HG02610 (cell line): Measurements from ENCODE around the gene PTPA.
"Not testable (repeated sequence)": the region's sequence is repeated elsewhere in the genome, so short reads cannot be mapped to it uniquely, and the experiment has no call there.

Experiments used
- ATAC-seq: cut with Tn5 transposase; IDR thresholded peaks from one replicate; pipeline ENCODE4 v1.9.1; 2021; ENCODE audit warnings: mild to moderate bottlenecking, moderate library complexity; ENCODE audit not compliant: unreplicated experiment

PTPA gene

DNA sequence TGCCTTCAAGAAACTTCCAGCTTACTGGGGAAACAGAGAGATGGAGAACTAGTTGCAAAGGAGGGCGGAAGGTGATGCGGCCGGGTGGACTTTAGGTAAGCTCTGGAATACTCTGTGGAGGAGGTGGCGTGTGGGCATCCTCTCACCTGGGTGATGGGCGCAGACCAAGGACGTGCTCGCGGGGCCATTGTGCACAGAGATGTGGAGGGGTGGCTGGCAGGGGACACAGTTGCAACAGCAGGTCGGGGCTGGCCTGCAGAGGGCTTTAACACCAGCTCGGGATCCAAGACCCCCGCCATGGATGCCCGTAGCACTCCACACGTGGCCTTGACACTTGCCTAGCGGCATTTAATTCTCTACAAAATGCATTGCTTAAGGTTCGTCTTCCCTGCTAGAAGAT is 40.3 kb downstream of the PTPA start:
- no peak for ATAC-seq

DNA sequence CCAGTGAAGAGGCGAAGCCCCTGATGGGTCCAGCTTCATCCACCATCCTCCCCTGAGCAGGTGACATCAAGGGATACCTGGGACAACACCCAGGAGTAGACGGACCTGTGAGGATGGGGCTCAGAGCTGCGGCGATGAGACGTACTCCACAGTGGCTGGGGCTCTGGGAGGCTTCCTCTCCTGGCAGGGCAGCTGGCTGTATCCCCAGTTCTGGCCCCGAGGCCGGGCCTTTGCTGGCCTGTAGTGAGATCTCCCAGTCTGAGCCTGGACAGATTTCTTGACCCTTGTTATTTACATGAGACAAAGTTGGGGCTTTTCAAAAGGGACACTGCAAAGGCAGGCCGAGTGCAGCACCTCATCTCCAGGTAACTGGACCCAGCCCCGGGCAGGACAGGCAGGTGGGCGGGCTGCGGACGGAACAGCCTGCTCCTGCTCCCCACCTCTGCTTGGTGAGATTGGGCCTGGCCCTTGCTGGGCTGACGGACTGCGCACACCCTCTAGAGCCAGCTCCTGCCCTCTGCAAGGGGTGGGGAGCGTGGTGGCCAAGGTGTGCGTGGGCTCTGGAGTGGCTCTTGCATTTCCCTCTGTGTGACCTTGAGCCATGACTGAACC is 43.8 kb downstream of the PTPA start:
- ATAC-seq, result no peak

- ATAC-seq, result no peak
These were observed 44.9 kb downstream of the PTPA start for GRCh38 chr9:129156163-129156562.

- ATAC-seq, result no peak
These were observed 49.7 kb downstream of the PTPA start for GRCh38 chr9:129160712-129161533.

DNA sequence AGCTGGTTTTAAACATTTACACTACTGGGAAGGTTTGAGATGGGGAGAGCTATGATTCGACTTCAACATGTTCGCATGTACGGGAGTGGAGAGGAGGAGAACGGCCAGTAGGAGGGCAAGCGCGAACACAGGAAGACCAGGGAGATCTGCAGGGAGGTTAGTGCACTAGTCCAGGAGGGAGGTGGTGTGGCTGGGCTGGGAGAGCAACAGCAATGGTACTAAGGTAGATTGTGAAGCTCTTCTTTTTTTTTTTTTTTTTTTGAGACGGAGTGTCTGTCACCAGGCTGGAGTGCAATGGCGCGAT is 50.3 kb downstream of the PTPA start:
- ATAC-seq, result no peak

GRCh38 chr9:129162497-129163197 is 51.4 kb downstream of the PTPA start:
- no peak for ATAC-seq

DNA sequence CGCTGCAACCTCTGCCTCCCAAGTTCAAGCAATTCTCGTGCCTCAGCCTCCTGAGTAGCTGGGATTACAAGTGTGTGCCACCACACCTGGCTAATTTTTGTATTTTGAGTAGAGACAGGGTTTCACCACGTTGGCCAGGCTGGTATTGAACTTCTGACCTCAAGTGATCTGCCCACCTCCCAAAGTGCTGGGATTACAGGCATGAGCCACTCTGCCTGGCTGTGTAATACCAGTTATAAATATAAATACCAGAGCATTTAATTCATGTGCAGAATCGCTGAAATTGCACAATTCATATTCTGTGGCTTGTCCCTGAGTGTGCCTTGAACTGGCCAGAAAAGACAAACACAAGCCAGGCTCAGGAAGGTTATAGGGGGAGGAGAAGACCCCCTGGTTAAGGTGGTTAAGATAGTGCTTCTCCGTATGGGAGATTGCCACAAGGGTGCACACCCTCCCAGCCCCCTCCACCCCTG is 52.0 kb downstream of the PTPA start:
- not testable (repeated sequence) for ATAC-seq

- no peak for ATAC-seq
These were observed 52.5 kb downstream of the PTPA start for GRCh38 chr9:129163753-129164152.

DNA sequence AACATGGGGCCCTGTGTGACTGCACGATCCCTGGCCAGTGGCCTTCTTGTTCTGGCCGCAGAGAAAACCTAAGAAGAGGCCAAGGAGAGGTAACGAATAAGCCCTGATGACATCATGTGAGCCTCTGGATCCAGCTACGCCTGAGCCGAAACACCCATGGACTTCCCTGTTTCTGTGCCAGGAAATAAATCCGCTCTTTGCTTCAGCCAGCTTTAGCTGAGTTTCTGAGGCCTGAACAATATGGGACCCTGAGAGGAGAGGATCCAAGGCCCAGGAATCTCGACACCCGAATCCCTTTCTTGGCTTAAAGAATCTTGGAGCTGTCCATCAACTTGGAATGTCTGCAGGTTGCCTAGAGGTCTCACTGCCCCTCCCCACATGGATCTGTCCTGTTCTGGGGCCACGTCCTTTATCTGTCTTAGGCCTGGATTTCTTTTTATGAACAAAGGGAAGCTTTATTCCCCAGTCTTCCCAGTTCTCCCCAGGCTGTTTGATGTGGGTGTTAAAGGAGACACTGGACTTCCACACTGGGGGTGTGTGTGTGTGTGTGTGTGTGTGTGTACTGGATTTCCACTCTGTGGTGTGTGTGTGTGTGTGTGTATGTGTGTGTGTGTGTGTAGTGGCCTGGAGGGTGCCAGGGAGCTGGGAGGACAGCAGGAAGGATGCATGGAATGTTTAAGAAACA is 53.2 kb downstream of the PTPA start:
- no peak for ATAC-seq

DNA sequence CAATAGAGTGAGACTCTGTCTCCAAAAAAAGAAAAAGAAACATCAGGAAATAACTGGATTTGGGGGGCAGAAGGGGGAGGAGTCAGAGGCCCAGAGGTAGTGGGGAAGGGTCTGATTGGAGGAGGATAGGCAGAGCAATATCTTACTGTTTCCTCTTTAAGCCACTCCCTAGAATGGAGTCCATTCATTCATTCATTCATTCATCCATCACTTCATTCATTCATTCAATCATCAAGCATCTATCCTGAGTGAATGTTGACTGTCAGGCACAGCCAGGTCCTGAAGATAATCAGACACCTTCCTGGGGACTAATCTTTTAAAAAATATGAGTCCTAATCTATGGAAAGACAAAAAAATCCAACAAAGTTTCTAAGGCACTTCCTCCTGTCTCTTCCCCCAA is 54.0 kb downstream of the PTPA start:
- ATAC-seq, result no peak

DNA sequence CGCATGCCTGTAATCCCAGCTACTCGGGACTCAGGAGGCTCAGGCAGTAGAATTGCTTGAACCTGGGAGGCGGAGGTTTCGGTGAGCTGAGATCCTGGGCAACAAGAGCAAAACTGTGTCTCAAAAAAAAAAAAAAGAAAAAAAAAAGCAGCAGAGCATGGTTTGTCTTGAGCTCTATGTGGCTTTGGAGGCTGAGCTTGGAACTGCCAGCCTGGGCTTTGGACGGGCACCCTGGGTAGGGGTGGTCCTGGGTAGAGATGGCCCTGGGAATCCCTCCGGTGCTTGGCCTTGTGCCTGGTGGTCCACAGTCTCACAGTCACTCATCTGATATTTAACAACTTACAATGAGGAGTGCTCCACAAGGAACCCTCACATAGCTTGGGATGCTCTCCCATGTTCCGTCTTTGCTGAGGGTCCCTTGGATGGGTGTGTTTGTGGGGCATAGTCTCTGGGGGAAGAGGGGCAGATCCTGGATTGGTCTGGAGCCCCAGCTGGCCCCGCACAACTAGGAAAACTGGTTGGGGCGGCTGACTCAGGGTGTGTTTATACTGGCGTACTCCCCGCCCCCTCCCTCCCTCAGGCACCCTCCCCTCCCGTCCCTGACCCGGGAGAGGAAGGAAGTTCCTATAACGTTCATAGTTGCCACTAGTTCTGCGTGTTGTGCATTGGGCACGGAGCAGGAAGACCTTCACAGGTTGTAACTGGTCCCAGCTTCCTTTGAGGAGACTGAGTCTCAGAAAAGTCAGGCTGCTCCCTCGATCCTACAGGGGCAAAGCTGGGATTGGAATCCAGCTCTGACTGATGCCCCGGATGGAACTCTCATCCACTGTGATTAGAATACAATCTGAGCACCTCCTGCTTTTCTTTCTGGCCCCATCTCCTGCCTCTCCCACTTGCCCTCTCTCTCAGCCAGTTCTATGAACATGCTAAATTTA is 55.7 kb downstream of the PTPA start:
- ATAC-seq, result no peak

GRCh38 chr9:129170229-129170628 is 59.0 kb downstream of the PTPA start:
- no peak for ATAC-seq

DNA sequence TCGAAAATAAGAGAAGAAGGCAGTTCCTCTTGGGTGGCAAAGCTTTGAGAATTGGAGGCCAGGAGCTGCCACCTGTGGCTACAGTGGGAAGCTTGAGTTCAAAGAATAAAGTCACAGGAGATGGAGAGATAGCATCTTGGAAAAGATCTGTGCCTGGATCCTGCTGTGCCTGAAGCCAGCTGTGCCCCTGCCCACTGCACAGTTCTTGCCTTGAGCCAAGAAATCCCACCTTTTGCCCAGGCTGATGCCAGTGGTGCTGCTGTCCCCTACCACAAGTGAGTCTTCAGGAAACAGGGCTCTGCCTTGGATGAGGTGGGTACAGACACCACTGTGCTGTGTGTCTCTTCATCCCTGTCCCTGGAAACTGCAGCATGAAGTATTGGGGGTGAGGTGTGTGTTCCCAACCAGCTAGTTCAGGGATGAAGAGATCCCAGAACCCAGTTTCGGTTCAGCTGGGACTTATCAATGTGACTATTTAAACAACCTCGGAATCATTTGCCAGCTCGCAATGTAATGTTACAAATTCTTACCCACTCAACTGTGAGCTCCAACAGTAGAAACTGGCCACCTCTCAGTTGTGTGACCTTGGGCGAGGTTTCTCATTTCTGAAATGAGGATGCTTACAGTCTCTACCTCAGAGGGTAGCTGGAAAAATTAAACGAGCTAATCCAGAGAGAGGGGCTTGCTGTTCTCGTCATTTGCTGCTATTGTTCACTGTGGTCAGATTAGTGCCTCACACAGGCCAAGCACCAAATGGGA is 61.0 kb downstream of the PTPA start:
- ATAC-seq, result no peak

- ATAC-seq, result no peak
These were observed 61.6 kb downstream of the PTPA start for GRCh38 chr9:129172816-129173215.

DNA sequence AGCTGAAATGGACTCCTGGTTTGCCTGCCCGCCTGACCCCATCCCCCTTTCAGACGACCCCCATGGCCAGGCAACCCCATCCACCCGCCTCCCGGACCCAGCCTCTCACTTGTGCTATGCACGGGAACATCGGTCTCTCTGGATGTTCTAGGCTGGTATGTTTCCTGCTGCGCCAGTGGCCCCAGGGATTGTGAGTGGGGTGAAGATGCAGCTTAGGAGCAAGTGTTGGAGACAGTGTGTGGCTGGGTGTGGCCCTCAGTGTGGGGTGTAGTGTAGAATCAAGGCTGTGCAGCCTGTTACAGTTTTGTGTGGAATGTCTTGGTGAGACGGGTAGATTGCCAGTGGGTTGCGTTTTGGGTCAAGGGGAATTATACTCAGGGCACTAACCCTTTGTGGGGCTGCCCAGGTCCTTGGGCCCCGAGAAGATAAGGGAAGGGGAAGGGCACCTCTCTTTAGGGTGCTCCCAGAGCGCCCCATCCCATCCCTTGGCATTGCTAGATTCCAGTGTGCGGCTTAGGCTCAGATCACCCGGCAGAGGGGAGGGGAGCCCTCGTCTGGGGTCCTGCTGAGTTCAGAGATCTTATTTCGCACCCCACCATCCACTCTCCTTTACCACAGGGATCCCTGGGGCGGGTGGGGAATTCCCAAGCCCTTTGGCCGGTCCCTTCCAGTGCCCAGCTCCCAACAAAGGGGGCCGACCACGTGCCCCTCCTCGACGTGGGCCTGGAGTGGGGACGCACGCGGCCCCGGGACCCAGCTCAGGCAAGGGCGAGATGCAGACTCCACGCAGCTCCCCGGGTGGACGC is 62.3 kb downstream of the PTPA start:
- no peak for ATAC-seq

DNA sequence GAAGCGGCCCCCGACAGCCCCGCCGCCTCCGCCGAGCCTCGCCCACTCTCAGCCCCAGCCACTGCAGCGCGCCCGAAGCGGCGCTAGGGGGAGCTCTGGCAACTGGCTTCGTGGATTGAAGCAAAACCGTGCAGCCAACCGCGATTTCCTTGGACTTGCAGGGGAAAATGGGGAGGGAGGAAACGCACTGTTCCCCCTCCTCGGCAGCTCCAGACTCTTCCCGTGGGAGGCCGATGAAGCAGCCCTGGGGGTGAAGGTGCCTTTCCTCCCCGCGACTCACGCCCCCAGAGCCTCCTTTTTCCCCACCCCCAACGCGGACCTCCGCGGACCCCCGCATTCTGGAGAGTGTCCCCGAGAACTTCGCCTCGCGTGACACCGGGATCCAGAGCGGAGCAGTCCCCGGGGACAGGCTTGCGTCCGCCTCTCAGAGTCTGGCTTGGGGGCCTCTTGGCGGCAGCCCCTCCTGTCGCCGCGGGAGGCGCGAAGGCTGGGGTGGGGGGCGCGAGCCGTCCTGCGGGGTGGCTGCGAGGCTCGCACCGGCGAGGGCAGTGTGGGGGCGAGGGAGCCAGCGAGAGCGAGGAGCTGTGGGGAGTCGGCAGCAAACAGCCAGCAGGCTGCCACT is 63.0 kb downstream of the PTPA start:
- ATAC-seq, result no peak

- no peak for ATAC-seq
These were observed 63.7 kb downstream of the PTPA start for GRCh38 chr9:129174724-129175514.

DNA sequence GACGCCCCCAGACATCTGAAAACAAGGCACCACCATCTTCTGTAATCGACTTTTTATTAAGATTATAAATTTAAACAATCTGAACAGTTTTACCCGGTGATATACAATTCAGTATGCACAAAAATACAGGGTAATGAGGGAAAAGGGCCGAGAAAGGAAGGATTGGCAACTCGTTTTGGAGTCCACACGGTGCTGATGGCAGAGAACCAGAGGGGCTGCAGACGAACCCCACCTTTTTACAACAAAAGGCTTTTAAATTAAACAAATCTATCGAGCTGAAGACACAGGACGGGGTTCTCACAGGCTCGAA is 64.3 kb downstream of the PTPA start:
- no peak for ATAC-seq
